HG03060 (cell line): ENCODE measurements around the gene TNPO3.
"Not testable (repeated sequence)": the region's sequence is repeated elsewhere in the genome, so short reads cannot be mapped to it uniquely, and the experiment has no call there.

Experiments used
- ATAC-seq: cut with Tn5 transposase; IDR thresholded peaks from one replicate; pipeline ENCODE4 v1.9.1; 2021; ENCODE audit warnings: low read depth, moderate number of reproducible peaks; ENCODE audit not compliant: unreplicated experiment

The TNPO3 gene

GRCh38 chr7:129072479-129073011 is 17.6 kb upstream of the TNPO3 start:
- no peak for ATAC-seq

DNA sequence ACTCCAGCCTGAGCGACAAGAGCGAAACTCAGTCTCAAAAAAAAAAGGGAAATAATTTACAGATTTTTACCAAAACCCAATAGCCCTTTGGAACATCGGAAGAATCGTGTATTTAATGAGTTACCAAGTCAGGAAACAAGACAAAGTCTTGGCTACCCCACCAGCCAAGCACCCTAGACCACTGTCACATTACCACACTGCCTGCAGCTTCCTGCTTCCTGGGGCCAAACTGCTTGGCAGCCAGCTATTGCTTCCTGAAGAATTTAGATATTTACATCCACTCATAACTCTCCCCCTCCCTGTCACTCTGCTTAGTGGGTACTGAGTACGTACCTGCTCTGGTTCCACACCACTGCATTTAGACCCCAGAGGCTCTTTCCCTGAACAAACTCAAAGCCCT is 14.1 kb upstream of the TNPO3 start:
- no peak for ATAC-seq

DNA sequence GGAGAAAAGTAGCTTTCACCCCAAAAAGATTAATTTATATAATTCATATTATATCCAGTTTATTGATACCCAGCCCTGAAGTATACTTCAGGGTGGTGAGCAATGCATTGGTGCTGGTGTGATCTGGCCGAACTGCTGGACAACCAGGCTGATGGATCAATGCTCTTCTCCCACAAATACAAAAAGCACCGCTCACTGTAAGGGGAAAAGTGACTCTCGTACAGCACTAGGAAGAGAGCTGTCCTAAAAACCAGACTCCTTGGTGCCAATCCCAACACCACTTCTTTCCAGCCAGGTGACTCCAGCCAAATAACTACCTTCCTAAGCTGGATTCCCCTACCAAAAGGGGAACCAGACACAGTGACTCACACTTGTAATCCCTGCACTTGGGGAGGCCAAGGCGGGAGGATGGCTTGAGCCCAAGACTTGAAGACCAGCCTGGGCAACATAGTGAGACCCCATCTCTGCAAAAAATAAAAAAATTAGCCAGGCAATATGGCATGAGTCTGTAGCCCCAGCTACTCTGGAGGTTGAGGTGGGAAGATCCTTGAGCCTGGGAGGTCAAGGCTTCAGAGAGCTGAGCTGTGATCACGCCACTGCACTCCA is 13.1 kb upstream of the TNPO3 start:
- ATAC-seq = no peak

GRCh38 chr7:129067132-129067561 is 12.2 kb upstream of the TNPO3 start:
- ATAC-seq = not testable (repeated sequence)

GRCh38 chr7:129066290-129067131 is 11.6 kb upstream of the TNPO3 start:
- ATAC-seq = no peak

DNA sequence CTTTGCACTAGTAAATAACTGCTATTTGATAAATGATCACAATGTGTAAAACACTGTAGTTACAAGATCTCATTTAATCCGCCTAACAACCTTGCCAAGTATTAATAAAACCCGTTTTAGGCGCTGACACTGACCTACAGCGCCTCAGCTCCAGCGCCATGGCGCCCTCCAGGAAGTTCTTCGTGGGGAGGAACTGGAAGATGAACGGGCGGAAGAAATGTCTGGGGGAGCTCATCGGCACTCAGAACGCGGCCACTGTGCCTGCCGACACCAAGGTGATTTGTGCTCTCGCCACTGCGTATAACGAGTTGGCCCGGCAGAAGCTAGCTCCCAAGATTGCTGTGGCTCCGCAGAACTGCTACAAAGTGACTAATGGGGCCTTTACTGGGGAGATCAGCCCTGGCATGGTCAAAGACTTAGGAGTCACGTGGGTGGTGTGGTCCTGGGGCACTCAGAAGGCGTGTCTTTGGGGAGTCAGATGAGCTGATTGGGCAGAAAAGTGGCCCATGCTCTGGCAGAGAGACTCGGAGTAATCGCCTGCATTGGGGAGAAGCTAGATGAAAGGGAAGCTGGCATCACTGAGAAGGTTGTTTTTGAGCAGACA is 1.1 kb upstream of the TNPO3 start:
- no peak for ATAC-seq

DNA sequence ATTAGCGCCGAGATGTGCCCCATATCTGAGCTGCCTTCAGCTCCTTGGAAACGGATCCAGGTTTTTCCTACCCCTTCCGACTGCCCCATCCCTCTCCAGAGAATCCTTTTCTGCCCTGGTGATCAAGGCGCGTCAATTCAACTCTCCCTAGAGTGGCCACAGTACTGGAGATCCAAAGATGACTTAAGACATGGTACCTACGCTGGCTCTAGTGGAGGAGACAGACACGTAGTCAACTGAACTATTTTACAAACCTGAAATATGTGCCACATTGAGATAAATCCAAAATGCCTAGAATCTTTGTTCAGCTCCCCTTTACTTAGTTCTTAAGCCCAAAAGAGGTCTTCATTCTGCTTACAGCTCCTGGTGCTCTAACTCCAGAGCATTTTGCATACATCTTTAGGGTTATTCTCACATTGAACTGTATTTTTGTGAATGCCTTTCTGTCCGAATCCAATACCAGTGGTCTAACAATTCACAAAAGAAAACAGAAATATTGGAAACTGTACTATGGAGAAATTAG is 444 bp upstream of the TNPO3 start:
- no peak for ATAC-seq

DNA sequence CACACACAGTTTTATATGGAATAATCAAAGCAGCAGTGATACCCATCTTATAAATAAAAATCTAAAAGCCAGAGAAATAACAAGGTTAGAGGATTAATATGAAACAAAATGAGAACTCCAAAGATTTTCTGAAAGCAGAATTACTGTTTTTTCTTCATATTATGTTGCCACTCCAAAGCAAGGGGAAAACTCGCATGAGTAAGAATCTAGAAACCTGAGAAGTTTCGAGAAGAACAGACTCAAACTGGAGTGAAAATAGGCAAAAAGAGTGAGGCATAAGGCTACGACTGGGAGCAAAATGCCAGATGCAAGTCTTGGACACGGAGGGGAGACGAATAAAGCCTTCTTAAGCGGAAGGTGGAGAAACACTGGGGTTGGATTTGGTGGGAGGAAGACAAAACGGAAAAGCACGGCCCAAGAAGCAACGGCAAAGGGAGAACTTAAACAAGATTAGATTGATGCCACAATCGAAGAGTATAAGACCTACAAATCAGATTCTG is 923 bp downstream of the TNPO3 start:
- ATAC-seq = no peak

DNA sequence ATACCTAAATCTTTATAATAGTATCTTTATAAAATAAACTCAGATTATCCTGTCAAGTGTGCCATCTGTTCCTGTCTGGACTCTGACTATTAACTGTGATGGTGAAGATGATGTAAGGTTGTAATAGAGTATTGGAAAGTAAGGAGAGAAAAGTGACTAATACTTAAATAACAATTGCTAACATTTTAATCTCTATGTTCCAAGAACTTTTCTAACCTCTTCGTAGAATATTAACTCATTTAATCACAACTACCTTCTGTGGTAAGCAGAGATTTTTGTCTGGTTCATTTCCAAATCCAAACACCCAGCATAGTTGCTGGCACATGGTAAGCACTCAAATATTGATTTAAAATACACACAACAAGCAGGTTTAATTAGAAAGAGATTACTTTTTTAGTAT is 2.5 kb downstream of the TNPO3 start:
- no peak for ATAC-seq

DNA sequence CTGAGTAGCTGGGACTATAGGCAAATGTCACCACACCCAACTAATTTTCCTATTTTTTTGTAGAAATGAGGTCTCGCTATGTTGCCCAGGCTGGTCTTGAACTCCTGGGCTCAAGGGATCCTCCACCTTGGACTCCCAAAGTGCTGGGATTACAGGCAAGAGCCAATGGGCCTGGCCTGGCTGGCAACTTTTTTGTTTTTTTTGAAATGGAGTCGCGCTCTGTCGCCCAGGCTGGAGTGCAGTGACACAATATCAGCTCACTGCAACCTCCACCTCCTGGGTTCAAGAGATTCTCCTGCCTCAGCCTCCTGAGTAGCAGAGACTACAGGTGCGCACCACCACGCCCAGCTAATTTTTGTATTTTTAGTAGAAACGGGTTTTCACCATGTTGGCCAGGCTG is 3.5 kb downstream of the TNPO3 start:
- ATAC-seq = not testable (repeated sequence)

DNA sequence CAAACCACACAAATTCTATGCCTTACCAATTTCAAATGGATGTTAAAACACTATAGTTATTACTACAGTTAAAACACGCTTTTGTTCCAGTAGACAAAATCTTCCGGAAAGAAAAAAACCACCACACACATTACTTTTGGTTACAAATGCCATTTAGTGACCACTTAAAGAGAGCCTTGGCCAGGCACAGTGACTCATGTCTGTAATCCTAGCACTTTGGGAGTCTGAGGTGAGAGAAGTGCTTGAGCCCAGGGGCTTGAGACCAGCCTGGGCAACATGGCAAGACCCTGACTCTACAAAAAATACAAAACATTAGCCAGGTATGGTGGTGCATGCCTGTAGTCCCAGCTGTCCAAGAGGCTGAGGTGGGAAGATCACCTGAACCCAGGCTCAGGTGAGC is 7.2 kb downstream of the TNPO3 start:
- no peak for ATAC-seq

DNA sequence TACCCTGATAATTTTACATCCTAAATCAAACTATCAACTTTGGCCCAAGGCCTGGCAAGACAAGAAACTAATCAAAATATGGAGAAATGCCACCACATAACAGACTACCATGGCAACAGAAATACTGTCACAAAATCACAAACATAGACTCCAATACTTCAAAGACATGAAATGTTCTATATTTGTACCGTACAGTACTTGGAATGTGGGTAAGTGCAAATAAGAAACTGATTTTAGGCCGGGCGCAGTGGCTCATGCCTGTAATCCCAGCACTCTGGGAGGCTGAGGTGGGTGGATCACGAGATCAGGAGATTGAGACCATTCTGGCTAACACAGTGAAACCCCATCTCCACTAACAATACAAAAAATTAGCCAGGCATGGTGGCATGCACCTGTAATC is 9.2 kb downstream of the TNPO3 start:
- ATAC-seq = no peak

DNA sequence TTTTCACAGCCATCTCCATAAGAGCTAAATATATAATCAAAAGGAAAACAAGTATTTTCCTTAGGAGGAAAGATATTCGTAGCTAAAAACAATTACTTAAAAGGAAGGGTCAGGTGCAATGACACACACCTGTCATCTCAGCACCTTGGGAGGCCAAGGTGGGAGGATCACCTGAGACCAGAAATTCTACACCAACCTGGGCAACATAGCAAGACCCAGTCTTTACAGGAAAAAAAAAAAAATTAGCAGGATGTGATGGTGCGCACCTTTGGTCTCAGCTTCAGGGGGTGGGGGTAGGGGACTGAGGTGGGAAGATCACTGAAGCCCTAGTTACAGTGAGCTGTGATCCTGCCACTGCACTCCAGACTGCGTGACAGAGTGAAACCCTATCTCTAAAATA is 11.9 kb downstream of the TNPO3 start:
- ATAC-seq = no peak

GRCh38 chr7:129041142-129042085 is 13.5 kb downstream of the TNPO3 start:
- no peak for ATAC-seq

GRCh38 chr7:129038468-129038867 is 16.4 kb downstream of the TNPO3 start:
- not testable (repeated sequence) for ATAC-seq

- ATAC-seq = no peak
Observed at GRCh38 chr7:129037585-129037984, 17.3 kb downstream of the TNPO3 start.

GRCh38 chr7:129032017-129032416 is 22.9 kb downstream of the TNPO3 start:
- no peak for ATAC-seq

GRCh38 chr7:129030440-129030839 is 24.5 kb downstream of the TNPO3 start:
- no peak for ATAC-seq

GRCh38 chr7:129024125-129024524 is 30.8 kb downstream of the TNPO3 start:
- no peak for ATAC-seq

- no peak for ATAC-seq
Observed at GRCh38 chr7:129021656-129022055, 33.3 kb downstream of the TNPO3 start.
